HepG2 (cell line): ENCODE results near the gene UBXN1. TPM values are rescaled to one million over a fixed set of nuclear protein-coding genes. Genes with fewer than 3 reads are reported as not detected.

Source experiments
- AGO1 ChIP-seq: fragments of 200-400 bp; formaldehyde crosslinking; IDR thresholded peaks from 2 replicates; pipeline ENCODE4 v1.6.1; 2017; ENCODE audit warnings: mild to moderate bottlenecking, low read depth, low read length, moderate library complexity; ENCODE audit not compliant: poor library complexity, severe bottlenecking
- ARNTL ChIP-seq: sonication (generic); formaldehyde crosslinking; IDR thresholded peaks from 2 replicates; pipeline ENCODE4 v1.4.0; 2020; ENCODE audit warnings: mild to moderate bottlenecking, missing genetic modification reagents
- CENPX ChIP-seq: sonication (generic); formaldehyde crosslinking; IDR thresholded peaks from 2 replicates; pipeline ENCODE4 v1.9.0; 2021; ENCODE audit warnings: mild to moderate bottlenecking, missing genetic modification reagents, moderate library complexity
- GTF3A ChIP-seq: sonication (generic); formaldehyde crosslinking; conservative IDR thresholded peaks from 2 replicates; pipeline ENCODE4 v1.4.0; 2020; ENCODE audit warnings: mild to moderate bottlenecking, missing genetic modification reagents
- MBNL3 ChIP-seq: fragments of 250-450 bp; sonication (Bioruptor Pico); conservative IDR thresholded peaks from 2 replicates; pipeline ENCODE4 v1.8.0; 2022; ENCODE audit warnings: mild to moderate bottlenecking, inconsistent platforms
- XBP1 ChIP-seq: sonication (generic); formaldehyde crosslinking; IDR thresholded peaks from 2 replicates; pipeline ENCODE4 v1.5.0; 2020; ENCODE audit warnings: missing genetic modification reagents
- ZBTB21 ChIP-seq: sonication (generic); formaldehyde crosslinking; IDR thresholded peaks from 2 replicates; pipeline ENCODE4 v1.4.0; 2020; ENCODE audit warnings: missing genetic modification reagents
- ZKSCAN1 ChIP-seq: fragments of 150-350 bp; IDR thresholded peaks from 2 replicates; pipeline ENCODE4 v1.6.1; 2014; ENCODE audit warnings: low read length
- ZNF160 ChIP-seq: sonication (generic); formaldehyde crosslinking; IDR thresholded peaks from 2 replicates; pipeline ENCODE4 v1.8.0; 2022; ENCODE audit warnings: mild to moderate bottlenecking, inconsistent platforms, missing genetic modification reagents
- ZNF567 ChIP-seq: sonication (generic); formaldehyde crosslinking; IDR thresholded peaks from 2 replicates; pipeline ENCODE4 v1.8.1; 2023; ENCODE audit warnings: mild to moderate bottlenecking, missing genetic modification reagents, borderline replicate concordance
- ZNF747 ChIP-seq: sonication (generic); formaldehyde crosslinking; IDR thresholded peaks from 2 replicates; pipeline ENCODE4 v1.8.1; 2023; ENCODE audit warnings: missing genetic modification reagents, mild to moderate bottlenecking, borderline replicate concordance
- ZNF749 ChIP-seq: sonication (generic); formaldehyde crosslinking; IDR thresholded peaks from 2 replicates; pipeline ENCODE4 v1.8.0; 2022; ENCODE audit warnings: mild to moderate bottlenecking, missing genetic modification reagents, moderate library complexity, borderline replicate concordance
- polyA plus RNA-seq, 8 experiments: library from polyadenylated mRNA; depleted of rRNA in 3 of 8; stranded (reverse) in 7 of 8; unstranded in 1 of 8; fragments of >200 nt; fragmentation: Illumina TruSeq in 4 of 8; extraction: Trizol in 4 of 8; gene quantifications; 2 replicates each; pipeline versions ENCODE4 v1.2.1 to v1.2.3, GENCODE V29; 2011 to 2016; ENCODE audit warnings: low read depth in 4 of 8, missing spikeins in 1 of 8, mixed read lengths in 1 of 8; ENCODE audit not compliant: insufficient read depth in 1 of 8
- total RNA-seq, 5 experiments: library from RNA; depleted of rRNA; stranded (reverse); fragments of >200 nt; fragmentation: Illumina TruSeq; extraction: Trizol; gene quantifications; 2 replicates each; pipeline ENCODE4 v1.2.3, GENCODE V29; 2016; ENCODE audit warnings: low read depth in 1 of 5
- TF ChIP-seq, protein P1 (sequence below): sonication (generic); formaldehyde crosslinking; IDR thresholded peaks from 2 replicates; pipeline ENCODE4 v1.8.0; 2022; ENCODE audit warnings: missing genetic modification reagents, mild to moderate bottlenecking, inconsistent platforms, borderline replicate concordance
- TF ChIP-seq, protein P2 (sequence below): sonication (generic); formaldehyde crosslinking; IDR thresholded peaks from 2 replicates; pipeline ENCODE4 v1.5.0; 2020; ENCODE audit warnings: missing genetic modification reagents, mild to moderate bottlenecking, borderline replicate concordance
- TF ChIP-seq, protein P3 (sequence below), 2 experiments: sonication (generic) in 1 of 2; formaldehyde crosslinking in 1 of 2; IDR thresholded peaks; 2 replicates each; pipeline versions ENCODE4 v1.6.1 to v1.9.0; 2014 to 2022; ENCODE audit warnings: antibody characterized with exemption in 1 of 2, borderline replicate concordance in 1 of 2, inconsistent platforms in 1 of 2, low read depth in 1 of 2, missing genetic modification reagents in 1 of 2
- TF ChIP-seq, protein P4 (sequence below): sonication (generic); formaldehyde crosslinking; IDR thresholded peaks from 2 replicates; pipeline ENCODE4 v1.4.0; 2020; ENCODE audit warnings: missing genetic modification reagents, mild to moderate bottlenecking, borderline replicate concordance

UBXN1 gene
- total and polyA plus RNA-seq, 2 of the 13 experiments (the other 11 are each of a cell fraction or from before 2014, with no cell fraction given) = 47.5 to 52.4 TPM

DNA sequence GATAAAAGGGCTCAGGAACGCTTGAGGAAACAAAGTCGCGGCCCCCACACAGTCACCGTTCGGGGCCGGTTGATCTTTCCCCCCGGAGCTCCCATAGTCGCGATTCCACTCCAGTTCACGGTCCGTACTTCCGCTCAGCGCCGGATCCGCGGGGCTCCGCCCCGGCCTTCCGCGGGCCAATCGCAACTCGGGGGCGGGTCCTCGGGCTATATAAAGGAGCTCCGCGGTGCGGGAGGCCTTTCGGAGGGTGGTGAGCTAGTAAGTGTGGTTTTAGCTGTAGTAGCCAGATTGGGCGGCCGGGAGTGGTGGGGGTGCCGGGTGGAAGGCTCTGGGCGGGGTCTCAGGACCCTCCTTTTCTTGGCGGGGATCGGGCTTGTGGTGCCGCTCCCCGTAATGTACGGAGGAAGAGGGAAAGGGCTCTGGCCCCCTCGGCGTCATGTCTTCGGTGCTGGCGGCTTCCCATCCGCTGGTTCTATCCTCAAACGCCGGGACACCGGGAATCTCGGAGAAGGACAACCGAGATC lies 13.7 kb downstream of the UBXN1 start, which contains the start of the genes C11orf98 and CSKMT (continued):
- TF ChIP-seq ARNTL (CRISPR knock-in tag) (no peak), ZNF160 (CRISPR knock-in tag) (peak; percentile 29; the same call in 1 of the 2 replicates), XBP1 (CRISPR knock-in tag) (no peak), ZNF747 (CRISPR knock-in tag) (no peak), CENPX (CRISPR knock-in tag) (no peak), ZKSCAN1 (no peak), AGO1 (peak; percentile 84), ZNF749 (peak; percentile 87; the same call in 1 of the 2 replicates), GTF3A (CRISPR knock-in tag) (0 out of 2 replicates have a peak, but pooled peaks have one; percentile 87), MBNL3 (CRISPR knock-in tag) (no peak), ZNF567 (CRISPR knock-in tag) (0 out of 2 replicates have a peak, but pooled peaks have one; percentile 73), ZBTB21 (CRISPR knock-in tag) (no peak)
- TF ChIP-seq, protein P1, sequence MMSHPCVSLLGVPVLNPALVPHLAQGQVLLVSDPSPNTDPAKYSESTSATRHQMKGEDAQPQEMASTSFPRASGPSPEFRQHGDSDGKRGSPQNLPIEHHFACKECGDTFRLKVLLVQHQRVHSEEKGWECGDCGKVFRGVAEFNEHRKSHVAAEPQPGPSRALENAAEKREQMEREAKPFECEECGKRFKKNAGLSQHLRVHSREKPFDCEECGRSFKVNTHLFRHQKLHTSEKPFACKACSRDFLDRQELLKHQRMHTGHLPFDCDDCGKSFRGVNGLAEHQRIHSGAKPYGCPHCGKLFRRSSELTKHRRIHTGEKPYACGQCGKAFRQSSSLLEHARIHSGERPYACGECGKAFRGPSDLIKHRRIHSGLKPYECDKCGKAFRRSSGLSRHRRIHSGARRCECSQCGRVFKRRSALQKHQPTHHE (CRISPR knock-in tag) = no peak
- TF ChIP-seq, protein P2, sequence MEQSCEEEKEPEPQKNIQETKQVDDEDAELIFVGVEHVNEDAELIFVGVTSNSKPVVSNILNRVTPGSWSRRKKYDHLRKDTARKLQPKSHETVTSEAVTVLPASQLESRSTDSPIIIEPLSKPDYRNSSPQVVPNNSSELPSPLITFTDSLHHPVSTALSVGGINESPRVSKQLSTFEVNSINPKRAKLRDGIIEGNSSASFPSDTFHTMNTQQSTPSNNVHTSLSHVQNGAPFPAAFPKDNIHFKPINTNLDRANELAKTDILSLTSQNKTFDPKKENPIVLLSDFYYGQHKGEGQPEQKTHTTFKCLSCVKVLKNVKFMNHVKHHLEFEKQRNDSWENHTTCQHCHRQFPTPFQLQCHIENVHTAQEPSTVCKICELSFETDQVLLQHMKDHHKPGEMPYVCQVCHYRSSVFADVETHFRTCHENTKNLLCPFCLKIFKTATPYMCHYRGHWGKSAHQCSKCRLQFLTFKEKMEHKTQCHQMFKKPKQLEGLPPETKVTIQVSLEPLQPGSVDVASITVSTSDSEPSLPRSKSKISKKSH = no peak
- TF ChIP-seq, protein P3, sequence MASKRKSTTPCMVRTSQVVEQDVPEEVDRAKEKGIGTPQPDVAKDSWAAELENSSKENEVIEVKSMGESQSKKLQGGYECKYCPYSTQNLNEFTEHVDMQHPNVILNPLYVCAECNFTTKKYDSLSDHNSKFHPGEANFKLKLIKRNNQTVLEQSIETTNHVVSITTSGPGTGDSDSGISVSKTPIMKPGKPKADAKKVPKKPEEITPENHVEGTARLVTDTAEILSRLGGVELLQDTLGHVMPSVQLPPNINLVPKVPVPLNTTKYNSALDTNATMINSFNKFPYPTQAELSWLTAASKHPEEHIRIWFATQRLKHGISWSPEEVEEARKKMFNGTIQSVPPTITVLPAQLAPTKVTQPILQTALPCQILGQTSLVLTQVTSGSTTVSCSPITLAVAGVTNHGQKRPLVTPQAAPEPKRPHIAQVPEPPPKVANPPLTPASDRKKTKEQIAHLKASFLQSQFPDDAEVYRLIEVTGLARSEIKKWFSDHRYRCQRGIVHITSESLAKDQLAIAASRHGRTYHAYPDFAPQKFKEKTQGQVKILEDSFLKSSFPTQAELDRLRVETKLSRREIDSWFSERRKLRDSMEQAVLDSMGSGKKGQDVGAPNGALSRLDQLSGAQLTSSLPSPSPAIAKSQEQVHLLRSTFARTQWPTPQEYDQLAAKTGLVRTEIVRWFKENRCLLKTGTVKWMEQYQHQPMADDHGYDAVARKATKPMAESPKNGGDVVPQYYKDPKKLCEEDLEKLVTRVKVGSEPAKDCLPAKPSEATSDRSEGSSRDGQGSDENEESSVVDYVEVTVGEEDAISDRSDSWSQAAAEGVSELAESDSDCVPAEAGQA (IDR thresholded peaks at IDR 0.05; ENCODE audit: low read depth) = peak; percentile 38; the same call in 1 of the 2 replicates
- TF ChIP-seq, protein P3 (CRISPR knock-in tag; IDR thresholded peaks at IDR 0.05; ENCODE audit: borderline replicate concordance) = no peak; the same call in 1 of the 2 replicates
- TF ChIP-seq, protein P4, sequence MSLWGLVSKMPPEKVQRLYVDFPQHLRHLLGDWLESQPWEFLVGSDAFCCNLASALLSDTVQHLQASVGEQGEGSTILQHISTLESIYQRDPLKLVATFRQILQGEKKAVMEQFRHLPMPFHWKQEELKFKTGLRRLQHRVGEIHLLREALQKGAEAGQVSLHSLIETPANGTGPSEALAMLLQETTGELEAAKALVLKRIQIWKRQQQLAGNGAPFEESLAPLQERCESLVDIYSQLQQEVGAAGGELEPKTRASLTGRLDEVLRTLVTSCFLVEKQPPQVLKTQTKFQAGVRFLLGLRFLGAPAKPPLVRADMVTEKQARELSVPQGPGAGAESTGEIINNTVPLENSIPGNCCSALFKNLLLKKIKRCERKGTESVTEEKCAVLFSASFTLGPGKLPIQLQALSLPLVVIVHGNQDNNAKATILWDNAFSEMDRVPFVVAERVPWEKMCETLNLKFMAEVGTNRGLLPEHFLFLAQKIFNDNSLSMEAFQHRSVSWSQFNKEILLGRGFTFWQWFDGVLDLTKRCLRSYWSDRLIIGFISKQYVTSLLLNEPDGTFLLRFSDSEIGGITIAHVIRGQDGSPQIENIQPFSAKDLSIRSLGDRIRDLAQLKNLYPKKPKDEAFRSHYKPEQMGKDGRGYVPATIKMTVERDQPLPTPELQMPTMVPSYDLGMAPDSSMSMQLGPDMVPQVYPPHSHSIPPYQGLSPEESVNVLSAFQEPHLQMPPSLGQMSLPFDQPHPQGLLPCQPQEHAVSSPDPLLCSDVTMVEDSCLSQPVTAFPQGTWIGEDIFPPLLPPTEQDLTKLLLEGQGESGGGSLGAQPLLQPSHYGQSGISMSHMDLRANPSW (CRISPR knock-in tag) = peak; percentile 64; the same call in 1 of the 2 replicates
